GM23248 (cell line): ENCODE results near the gene ABHD2.

ENCODE experiments used
- EZH2 ChIP-seq: fragments of 200-600 bp; sonication (generic); IDR thresholded peaks from 2 replicates; pipeline ENCODE4 v1.6.1; 2018; ENCODE audit warnings: antibody characterized with exemption, mild to moderate bottlenecking; ENCODE audit not compliant: insufficient read depth, poor library complexity, severe bottlenecking
- EZH2phosphoT487 ChIP-seq: fragments of 200-600 bp; sonication (generic); IDR thresholded peaks from 2 replicates; pipeline ENCODE4 v1.6.1; 2018; ENCODE audit warnings: antibody characterized with exemption, moderate library complexity, mild to moderate bottlenecking, low read depth; ENCODE audit not compliant: insufficient read depth

- TF ChIP-seq EZH2phosphoT487: no peak
- TF ChIP-seq EZH2: no peak
These were observed 109.3 kb downstream of the ABHD2 start for GRCh38 chr15:89197503-89197971.
